ENCODE results near the gene CCNDBP1.

GRCh38 chr15:43226436-43227305, 41.5 kb downstream of the CCNDBP1 start:
- no peak for TF ChIP-seq CTCF (IDR thresholded peaks at IDR 0.05; ENCODE audit: low read depth, low read length, poor library complexity, severe bottlenecking)
- no peak for TF ChIP-seq EZH2phosphoT487 (IDR thresholded peaks at IDR 0.05; ENCODE audit: borderline replicate concordance, low read length)

Data from DOHH2 (cell line).